ENCODE results near the gene ABI1.

The ABI1 gene

GRCh38 chr10:26839966-26840627 is 20.7 kb downstream of the ABI1 start:
- no peak overlapping the region for H4K8ac ChIP-seq (ENCODE audit: low read length)
- H3K14ac ChIP-seq (ENCODE audit: low read length in 2 of 2), result no peak overlapping the region
- H3K36me3 ChIP-seq (ENCODE audit: control insufficient read depth in 1 of 2, insufficient read depth in 2 of 2, low read depth in 1 of 2, low read length in 2 of 2), result no peaks in the 10 kb centered on the region
- no peaks in the 10 kb centered on the region for H3K9me3 ChIP-seq (ENCODE audit: control insufficient read depth, low read length)
- no peak overlapping the region for H3K23ac ChIP-seq (ENCODE audit: low read length in 2 of 2)
- no peak overlapping the region for H2BK15ac ChIP-seq (ENCODE audit: low read depth, poor library complexity, severe bottlenecking)
- no peak overlapping the region for H2BK5ac ChIP-seq (ENCODE audit: low read depth, low read length, poor library complexity, severe bottlenecking)
- DNase-seq, result peak; percentile 24
- H3K79me1 ChIP-seq (replicated peaks; ENCODE audit: low read length, poor library complexity, severe bottlenecking), result peaks cover 8% of the 10 kb centered on the region
- no peak overlapping the region for H2AFZ ChIP-seq (ENCODE audit: low read depth, low read length)
- H3K4me2 ChIP-seq (ENCODE audit: low read length, poor library complexity, severe bottlenecking), result no peak overlapping the region
- H2BK12ac ChIP-seq (ENCODE audit: low read length in 2 of 2), result no peak overlapping the region
- no peak overlapping the region for H4K91ac ChIP-seq (ENCODE audit: low read length)
- peak overlapping the region in 1 of 2 experiments; percentile 36 for H3K4ac ChIP-seq (ENCODE audit: low read depth in 1 of 2, low read length in 2 of 2)
- no peak overlapping the region for H2AK5ac ChIP-seq (ENCODE audit: low read length, severe bottlenecking)
- H3K27ac ChIP-seq (ENCODE audit: low read length, poor library complexity, severe bottlenecking), result no peak overlapping the region
- H3K4me3 ChIP-seq (ENCODE audit: insufficient read depth in 1 of 2, low read depth in 1 of 2, low read length in 2 of 2), result no peak overlapping the region
- WGBS, result 35% methylated on average over 1 of the region's 3 CpGs
- H3K18ac ChIP-seq (ENCODE audit: low read depth in 1 of 2, low read length in 2 of 2), result no peak overlapping the region
- no peak overlapping the region for H3K9ac ChIP-seq (ENCODE audit: low read length)
- H3K27me3 ChIP-seq (ENCODE audit: control insufficient read depth in 1 of 2, insufficient read depth in 1 of 2, low read length in 2 of 2), result no peaks in the 10 kb centered on the region
- no peaks in the 10 kb centered on the region for H3K4me1 ChIP-seq (ENCODE audit: control insufficient read depth, insufficient read depth, low read depth, low read length)
- H2BK120ac ChIP-seq (ENCODE audit: low read depth, low read length), result no peak overlapping the region

- Histone ChIP-seq H4K91ac (ENCODE audit: low read length) (no peak overlapping the region), H3K18ac (ENCODE audit: low read depth in 1 of 2, low read length in 2 of 2) (no peak overlapping the region), H3K23ac (ENCODE audit: low read length in 2 of 2) (no peak overlapping the region), H3K36me3 (ENCODE audit: control insufficient read depth in 1 of 2, insufficient read depth in 2 of 2, low read depth in 1 of 2, low read length in 2 of 2) (no peaks in the 10 kb centered on the region), H2BK12ac (ENCODE audit: low read length in 2 of 2) (no peak overlapping the region), H4K8ac (ENCODE audit: low read length) (no peak overlapping the region), H3K14ac (ENCODE audit: low read length in 2 of 2) (no peak overlapping the region), H2AFZ (ENCODE audit: low read depth, low read length) (no peak overlapping the region), H2BK5ac (ENCODE audit: low read depth, low read length, poor library complexity, severe bottlenecking) (no peak overlapping the region), H2AK5ac (ENCODE audit: low read length, severe bottlenecking) (no peak overlapping the region), H2BK120ac (ENCODE audit: low read depth, low read length) (no peak overlapping the region), H3K4me1 (ENCODE audit: control insufficient read depth, insufficient read depth, low read depth, low read length) (no peaks in the 10 kb centered on the region), H3K9ac (ENCODE audit: low read length) (no peak overlapping the region), H3K4me2 (ENCODE audit: low read length, poor library complexity, severe bottlenecking) (no peak overlapping the region), H2BK15ac (ENCODE audit: low read depth, poor library complexity, severe bottlenecking) (no peak overlapping the region), H3K9me3 (ENCODE audit: control insufficient read depth, low read length) (no peaks in the 10 kb centered on the region), H3K4ac (ENCODE audit: low read depth in 1 of 2, low read length in 2 of 2) (no peak overlapping the region), H3K79me1 (replicated peaks; ENCODE audit: low read length, poor library complexity, severe bottlenecking) (peaks cover 8% of the 10 kb centered on the region), H3K27ac (ENCODE audit: low read length, poor library complexity, severe bottlenecking) (no peak overlapping the region), H3K4me3 (ENCODE audit: insufficient read depth in 1 of 2, low read depth in 1 of 2, low read length in 2 of 2) (no peak overlapping the region), H3K27me3 (ENCODE audit: control insufficient read depth in 1 of 2, insufficient read depth in 1 of 2, low read length in 2 of 2) (no peaks in the 10 kb centered on the region)
- 42% methylated on average over 2 of the region's 2 CpGs for WGBS
- no peak for DNase-seq
Measured at GRCh38 chr10:26837139-26837538, 23.6 kb downstream of the ABI1 start.

DNA sequence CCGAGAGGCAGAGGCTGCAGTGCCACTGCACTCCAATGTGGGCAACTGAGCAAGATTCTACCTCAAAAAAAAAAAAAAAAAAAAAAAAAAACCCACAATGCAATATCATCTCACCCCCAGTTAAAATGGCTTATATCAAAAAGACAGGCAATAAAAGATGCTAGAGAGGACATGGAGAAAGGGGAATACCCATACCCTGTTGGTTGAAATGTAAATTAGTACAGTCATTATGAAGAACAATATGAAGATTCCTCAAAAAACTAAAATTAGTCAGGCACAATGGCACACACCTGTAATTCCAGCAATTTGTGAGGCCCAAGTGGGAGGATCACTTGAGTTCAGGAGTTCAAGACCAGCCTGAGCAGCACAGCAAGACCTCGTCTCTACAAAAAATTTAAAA is 25.7 kb downstream of the ABI1 start:
- no peak overlapping the region for H3K4me2 ChIP-seq (ENCODE audit: low read length, poor library complexity, severe bottlenecking)
- H3K14ac ChIP-seq (ENCODE audit: low read length in 2 of 2), result no peak overlapping the region
- no peak overlapping the region for H3K4ac ChIP-seq (ENCODE audit: low read depth in 1 of 2, low read length in 2 of 2)
- no peak overlapping the region for H4K8ac ChIP-seq (ENCODE audit: low read length)
- no peak overlapping the region for H2AFZ ChIP-seq (ENCODE audit: low read depth, low read length)
- no peak overlapping the region for H3K9ac ChIP-seq (ENCODE audit: low read length)
- WGBS, result 100% methylated on average over 2 of the region's 2 CpGs
- H3K79me1 ChIP-seq (replicated peaks; ENCODE audit: low read length, poor library complexity, severe bottlenecking), result peaks cover 6% of the 10 kb centered on the region
- no peak overlapping the region for H3K27ac ChIP-seq (ENCODE audit: low read length, poor library complexity, severe bottlenecking)
- no peak overlapping the region for H2BK120ac ChIP-seq (ENCODE audit: low read depth, low read length)
- H3K4me1 ChIP-seq (ENCODE audit: control insufficient read depth, insufficient read depth, low read depth, low read length), result no peaks in the 10 kb centered on the region
- no peak overlapping the region for H2BK12ac ChIP-seq (ENCODE audit: low read length in 2 of 2)
- no peaks in the 10 kb centered on the region for H3K9me3 ChIP-seq (ENCODE audit: control insufficient read depth, low read length)
- H3K36me3 ChIP-seq (ENCODE audit: control insufficient read depth in 1 of 2, insufficient read depth in 2 of 2, low read depth in 1 of 2, low read length in 2 of 2), result no peaks in the 10 kb centered on the region
- H3K27me3 ChIP-seq (ENCODE audit: control insufficient read depth in 1 of 2, insufficient read depth in 1 of 2, low read length in 2 of 2), result no peaks in the 10 kb centered on the region
- no peak overlapping the region for H2BK15ac ChIP-seq (ENCODE audit: low read depth, poor library complexity, severe bottlenecking)
- no peak overlapping the region for H3K18ac ChIP-seq (ENCODE audit: low read depth in 1 of 2, low read length in 2 of 2)
- H2AK5ac ChIP-seq (ENCODE audit: low read length, severe bottlenecking), result no peak overlapping the region
- H2BK5ac ChIP-seq (ENCODE audit: low read depth, low read length, poor library complexity, severe bottlenecking), result no peak overlapping the region
- H3K4me3 ChIP-seq (ENCODE audit: insufficient read depth in 1 of 2, low read depth in 1 of 2, low read length in 2 of 2), result no peak overlapping the region
- H3K23ac ChIP-seq (ENCODE audit: low read length in 2 of 2), result no peak overlapping the region
- no peak overlapping the region for H4K91ac ChIP-seq (ENCODE audit: low read length)
- no peak for DNase-seq

DNA sequence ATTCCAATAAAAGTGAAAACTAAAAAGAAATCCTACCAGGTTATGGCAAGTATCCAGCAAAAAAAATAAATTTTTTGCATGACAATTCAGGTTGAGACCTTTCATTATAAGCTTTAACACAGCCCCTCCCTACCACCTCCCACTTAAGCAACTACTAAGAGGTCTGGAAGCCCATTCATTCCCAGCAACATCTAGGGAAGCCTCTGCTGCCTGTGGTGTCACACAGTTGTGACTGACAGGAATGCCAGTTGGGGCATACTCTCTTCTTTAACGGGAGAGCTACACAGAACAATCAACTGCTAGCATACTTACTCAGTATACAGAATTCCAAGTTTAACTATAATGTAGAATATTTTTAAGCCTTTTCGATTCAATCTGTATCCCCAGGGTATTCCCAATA is 27.8 kb downstream of the ABI1 start:
- Histone ChIP-seq H4K91ac (ENCODE audit: low read length) (no peak overlapping the region), H2BK15ac (ENCODE audit: low read depth, poor library complexity, severe bottlenecking) (no peak overlapping the region), H3K4me1 (ENCODE audit: control insufficient read depth, insufficient read depth, low read depth, low read length) (no peaks in the 10 kb centered on the region), H3K4ac (ENCODE audit: low read depth in 1 of 2, low read length in 2 of 2) (no peak overlapping the region), H3K23ac (ENCODE audit: low read length in 2 of 2) (no peak overlapping the region), H3K9ac (ENCODE audit: low read length) (no peak overlapping the region), H3K79me1 (replicated peaks; ENCODE audit: low read length, poor library complexity, severe bottlenecking) (peaks cover 5% of the 10 kb centered on the region), H3K4me3 (ENCODE audit: insufficient read depth in 1 of 2, low read depth in 1 of 2, low read length in 2 of 2) (no peak overlapping the region), H3K14ac (ENCODE audit: low read length in 2 of 2) (no peak overlapping the region), H2AK5ac (ENCODE audit: low read length, severe bottlenecking) (no peak overlapping the region), H3K9me3 (ENCODE audit: control insufficient read depth, low read length) (no peaks in the 10 kb centered on the region), H3K4me2 (ENCODE audit: low read length, poor library complexity, severe bottlenecking) (no peak overlapping the region), H2BK120ac (ENCODE audit: low read depth, low read length) (no peak overlapping the region), H3K18ac (ENCODE audit: low read depth in 1 of 2, low read length in 2 of 2) (no peak overlapping the region), H3K27me3 (ENCODE audit: control insufficient read depth in 1 of 2, insufficient read depth in 1 of 2, low read length in 2 of 2) (no peaks in the 10 kb centered on the region), H3K27ac (ENCODE audit: low read length, poor library complexity, severe bottlenecking) (no peak overlapping the region), H2BK12ac (ENCODE audit: low read length in 2 of 2) (no peak overlapping the region), H4K8ac (ENCODE audit: low read length) (no peak overlapping the region), H3K36me3 (ENCODE audit: control insufficient read depth in 1 of 2, insufficient read depth in 2 of 2, low read depth in 1 of 2, low read length in 2 of 2) (no peaks in the 10 kb centered on the region), H2BK5ac (ENCODE audit: low read depth, low read length, poor library complexity, severe bottlenecking) (no peak overlapping the region), H2AFZ (ENCODE audit: low read depth, low read length) (no peak overlapping the region)
- no peak for DNase-seq
- 93% methylated on average over 2 of the region's 2 CpGs for WGBS

All from mesenchymal stem cell (in vitro differentiated cells and primary cell).